ENCODE measurements around the gene OSMR. TPM values are rescaled to one million over a fixed set of nuclear protein-coding genes. Genes with fewer than 3 reads are reported as not detected.

The OSMR gene
- 6.2 TPM for polyA plus RNA-seq (ENCODE audit: insufficient read length)

DNA sequence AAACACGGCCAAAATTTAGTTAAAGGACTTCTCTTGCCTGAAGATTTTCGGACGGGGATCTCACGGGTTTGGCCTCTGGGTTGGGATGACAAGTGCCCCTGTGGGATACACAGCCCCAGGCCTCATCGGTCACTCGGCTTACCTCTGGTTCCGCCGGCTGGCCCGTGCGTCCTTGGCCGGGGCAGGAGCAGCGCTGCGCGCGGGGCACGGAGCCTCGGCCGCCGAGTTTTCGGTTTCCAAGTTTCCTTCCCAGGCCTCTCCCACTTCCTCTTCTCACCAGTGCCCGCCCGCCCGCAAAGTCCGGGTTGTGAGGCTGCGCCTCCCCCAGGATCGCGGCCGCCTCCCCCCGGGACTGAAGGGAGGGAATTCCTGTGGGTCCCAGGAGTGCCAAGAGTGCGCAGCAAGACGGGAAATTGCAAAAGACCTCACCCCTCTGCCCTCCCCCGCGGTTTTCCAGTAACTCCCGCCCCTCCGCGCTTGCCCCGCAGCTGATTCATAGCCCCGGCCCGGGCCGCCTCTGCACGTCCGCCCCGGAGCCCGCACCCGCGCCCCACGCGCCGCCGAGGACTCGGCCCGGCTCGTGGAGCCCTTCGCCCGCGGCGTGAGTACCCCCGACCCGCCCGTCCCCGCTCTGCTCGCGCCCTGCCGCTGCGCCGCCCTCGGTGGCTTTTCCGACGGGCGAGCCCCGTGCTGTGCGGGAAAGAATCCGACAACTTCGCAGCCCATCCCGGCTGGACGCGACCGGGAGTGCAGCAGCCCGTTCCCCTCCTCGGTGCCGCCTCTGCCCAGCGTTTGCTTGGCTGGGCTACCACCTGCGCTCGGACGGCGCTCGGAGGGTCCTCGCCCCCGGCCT is at the start of gene OSMR:
Gene OSMR, plus strand, starts transcription at position 487 of the 853 bp plus-strand sequence. CDS start 23,033 bp downstream, outside the sequence.
- peak; percentile 26 for DNase-seq (ENCODE audit: low read depth)

DNA sequence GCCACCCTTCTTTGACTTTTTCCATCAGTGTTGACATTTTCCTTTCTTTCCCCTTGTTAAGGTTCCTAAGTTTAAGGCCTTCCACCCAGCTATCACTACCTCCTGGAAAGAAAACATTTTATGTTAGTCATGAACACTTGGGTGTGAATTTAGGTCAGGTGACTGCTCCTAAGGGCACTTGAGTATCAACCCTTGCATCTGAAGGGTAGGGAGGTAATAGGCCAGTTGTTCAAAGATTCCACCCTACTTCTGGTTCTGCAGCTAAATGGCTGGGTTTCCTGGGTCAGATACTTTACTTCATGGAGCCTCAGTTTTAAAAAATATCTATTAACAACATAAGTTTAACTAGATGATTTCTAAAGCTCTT is 49.1 kb upstream of the OSMR start:
- no peak for DNase-seq (ENCODE audit: low read depth)

- DNase-seq (ENCODE audit: low read depth) = no peak
These were observed 48.0 kb upstream of the OSMR start for GRCh38 chr5:38797838-38798237.

GRCh38 chr5:38799556-38800377 is 46.0 kb upstream of the OSMR start:
- DNase-seq (ENCODE audit: low read depth) = no peak

DNA sequence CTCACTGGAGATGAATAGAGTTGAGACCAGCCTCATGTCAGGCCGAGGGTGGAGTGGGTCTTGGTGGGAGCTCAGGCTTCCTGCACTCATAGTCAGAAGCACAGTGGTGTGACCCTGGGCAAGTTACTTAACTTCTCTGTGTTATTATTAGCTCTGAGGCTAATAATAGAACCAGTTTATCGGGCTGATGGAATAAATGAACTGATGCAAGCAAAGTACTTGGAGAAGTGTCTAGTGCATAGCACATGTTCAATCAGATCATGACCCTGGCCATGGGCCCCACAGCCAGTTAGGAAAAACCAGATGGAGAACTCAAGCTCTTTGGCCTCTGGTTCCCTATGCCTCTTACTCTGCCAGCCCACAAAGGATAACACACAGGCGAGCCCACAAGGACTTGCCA is 45.3 kb upstream of the OSMR start:
- DNase-seq (ENCODE audit: low read depth) = no peak

- DNase-seq (ENCODE audit: low read depth) = no peak
These were observed 43.7 kb upstream of the OSMR start for GRCh38 chr5:38802125-38802524.

DNA sequence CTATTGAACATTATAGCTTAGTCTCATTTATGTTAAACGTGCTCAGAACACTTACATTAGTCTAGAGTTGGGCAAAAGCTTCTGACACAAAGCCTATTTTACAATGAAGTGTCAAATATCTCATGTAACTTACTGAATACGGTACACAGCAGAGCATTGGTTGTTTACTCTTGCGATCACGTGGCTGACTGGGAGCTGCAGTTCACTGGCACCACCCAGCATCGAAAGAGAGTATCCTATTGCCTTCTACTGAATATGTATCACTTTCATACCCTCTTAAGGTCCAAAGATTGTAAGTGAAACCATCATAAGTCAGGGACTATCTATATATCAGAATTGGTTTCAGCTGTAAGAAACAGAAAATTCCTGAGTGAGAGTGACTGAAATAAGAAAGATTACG is 42.6 kb upstream of the OSMR start:
- no peak for DNase-seq (ENCODE audit: low read depth)

DNA sequence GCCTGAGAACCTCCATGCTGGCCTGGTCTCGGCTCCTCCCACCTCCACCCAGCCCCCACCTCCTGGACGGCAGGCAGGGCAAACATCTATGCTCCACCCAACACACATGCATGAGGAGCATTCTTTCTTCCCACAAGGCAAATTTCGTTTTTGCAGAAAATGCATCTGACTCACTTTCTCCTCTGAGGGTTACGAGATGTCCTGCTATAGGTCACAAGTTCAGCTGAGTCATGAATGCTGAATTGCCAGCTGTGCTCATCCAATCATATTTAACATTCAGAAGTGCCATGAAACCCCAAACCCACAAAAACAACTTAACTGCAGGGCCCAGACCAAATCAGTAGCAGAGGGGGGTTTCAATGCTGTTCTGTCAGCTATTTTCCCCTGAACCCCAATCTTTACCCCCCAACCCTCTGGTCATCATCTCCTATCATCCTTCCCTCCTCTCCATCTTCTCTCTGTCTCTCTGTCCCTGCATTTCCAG is 39.0 kb upstream of the OSMR start:
- DNase-seq (ENCODE audit: low read depth) = no peak

DNA sequence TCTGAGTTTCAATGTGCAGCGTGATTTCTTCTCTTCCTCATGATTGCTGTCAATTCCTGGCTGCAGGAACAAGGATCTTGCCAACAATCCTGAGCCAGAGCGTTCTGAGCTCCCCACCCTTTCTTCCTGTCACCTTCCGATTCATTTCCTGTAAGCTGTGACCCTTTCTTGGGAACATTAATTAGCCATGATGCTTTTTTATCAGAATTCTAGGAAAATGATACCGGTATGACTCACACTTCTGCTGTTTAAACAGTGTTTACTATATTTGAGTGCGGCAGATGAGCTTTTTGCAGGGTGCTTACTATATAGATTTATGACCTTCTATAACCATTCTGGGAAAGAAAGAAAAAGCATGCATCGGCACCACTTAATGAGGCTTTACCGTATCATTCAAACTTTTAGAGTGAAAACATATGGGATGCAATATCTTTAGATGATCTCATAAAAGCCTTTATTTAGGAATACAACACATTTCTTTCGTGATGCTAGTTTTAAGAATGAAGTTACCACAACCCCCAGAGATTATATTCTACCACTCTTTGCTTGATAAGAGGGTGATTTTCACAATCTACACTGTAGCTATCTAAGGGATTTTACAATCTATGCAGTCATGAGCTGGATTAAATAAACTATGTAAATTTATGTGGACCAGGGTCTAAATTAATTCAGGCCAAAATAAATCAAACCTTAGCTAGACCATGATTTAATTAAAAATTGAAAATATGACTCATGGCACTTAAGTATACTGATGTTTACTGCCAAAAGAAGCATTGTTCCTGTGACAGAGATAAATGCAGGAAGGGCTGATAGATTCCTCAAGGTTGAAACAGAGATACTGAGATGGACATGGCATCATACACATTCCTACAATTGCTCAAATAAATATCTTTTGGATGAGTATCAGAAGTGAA is 38.0 kb upstream of the OSMR start:
- DNase-seq (ENCODE audit: low read depth) = no peak

DNA sequence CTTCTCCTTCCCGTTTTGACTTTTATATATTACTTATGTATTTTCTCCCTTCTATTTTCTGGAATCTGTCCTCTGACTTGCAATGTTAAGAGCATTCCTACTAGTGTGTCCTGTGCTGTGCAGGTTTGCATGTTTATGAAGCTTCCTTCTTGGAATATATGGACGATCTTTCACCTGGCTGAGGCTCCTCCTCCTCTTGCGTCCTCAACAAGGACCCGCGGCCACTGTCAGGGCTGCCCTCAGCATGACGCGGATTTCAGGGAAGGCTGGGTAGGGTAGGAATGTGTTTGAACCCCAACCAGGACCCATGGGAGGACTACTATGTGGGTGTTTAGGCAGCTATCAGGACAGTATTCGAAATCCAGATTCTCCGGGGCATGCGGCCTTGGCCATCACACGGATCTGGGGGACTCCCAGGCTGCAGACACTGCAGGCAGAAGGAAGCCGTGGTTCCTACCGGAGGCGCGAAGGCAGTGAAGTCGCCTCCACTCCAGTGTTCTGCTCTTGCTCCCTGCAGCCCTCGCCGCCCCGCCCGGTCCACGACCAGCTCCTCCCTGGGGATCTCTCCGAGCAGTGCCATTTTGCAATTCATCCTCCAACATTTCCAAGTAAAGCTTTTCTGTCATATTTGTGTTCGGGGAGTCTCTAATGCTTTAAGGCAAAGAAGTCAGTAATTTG is 37.0 kb upstream of the OSMR start:
- DNase-seq (ENCODE audit: low read depth) = no peak

DNA sequence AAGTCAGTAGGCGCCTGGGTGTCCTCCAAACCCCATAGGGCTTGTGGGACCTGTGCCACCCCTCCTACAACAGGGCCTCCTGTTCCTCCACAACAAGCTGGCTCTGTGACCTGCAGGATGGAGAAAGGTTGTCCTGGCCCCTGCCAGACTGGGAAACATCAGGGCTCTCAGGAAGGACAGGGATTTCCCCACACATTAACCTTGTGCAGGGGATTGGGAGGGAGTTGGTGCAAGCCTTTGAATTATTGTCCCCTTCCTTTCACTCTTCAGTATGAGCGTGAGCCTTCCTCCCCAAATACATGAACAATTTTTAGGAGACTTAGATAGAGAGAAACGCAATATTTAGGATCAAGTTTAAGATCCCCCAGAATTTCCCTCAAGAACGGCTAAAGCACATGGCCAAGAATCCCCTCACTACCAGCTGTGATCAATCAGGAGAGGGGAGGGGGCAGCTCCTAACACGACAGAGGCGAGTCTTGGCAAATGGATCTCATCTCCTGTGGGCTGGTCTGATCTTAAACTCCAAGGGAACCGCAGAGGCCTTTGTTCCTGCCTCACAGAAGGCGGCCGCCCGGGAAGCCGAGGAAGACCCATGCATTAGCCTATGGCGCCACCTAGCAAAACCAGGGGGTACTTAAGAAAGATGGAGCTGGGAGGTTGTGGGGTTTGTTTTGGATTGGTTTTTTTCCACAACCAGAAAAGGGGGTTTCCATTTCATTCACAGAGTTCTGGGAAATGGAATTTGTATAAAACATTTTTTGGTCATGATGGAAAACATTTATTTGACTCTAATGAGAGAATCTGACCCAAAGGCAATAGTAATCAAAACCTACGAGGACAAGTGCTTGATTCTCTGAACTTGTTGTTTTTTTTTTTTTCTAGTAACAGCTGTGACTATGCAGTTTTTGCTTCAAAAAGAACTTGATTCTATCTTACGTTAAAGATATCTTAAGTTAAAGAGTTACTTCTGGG is 36.1 kb upstream of the OSMR start:
- peak; percentile 78 for DNase-seq (ENCODE audit: low read depth)

- no peak for DNase-seq (ENCODE audit: low read depth)
These were observed 30.9 kb upstream of the OSMR start for GRCh38 chr5:38814879-38815278.

DNA sequence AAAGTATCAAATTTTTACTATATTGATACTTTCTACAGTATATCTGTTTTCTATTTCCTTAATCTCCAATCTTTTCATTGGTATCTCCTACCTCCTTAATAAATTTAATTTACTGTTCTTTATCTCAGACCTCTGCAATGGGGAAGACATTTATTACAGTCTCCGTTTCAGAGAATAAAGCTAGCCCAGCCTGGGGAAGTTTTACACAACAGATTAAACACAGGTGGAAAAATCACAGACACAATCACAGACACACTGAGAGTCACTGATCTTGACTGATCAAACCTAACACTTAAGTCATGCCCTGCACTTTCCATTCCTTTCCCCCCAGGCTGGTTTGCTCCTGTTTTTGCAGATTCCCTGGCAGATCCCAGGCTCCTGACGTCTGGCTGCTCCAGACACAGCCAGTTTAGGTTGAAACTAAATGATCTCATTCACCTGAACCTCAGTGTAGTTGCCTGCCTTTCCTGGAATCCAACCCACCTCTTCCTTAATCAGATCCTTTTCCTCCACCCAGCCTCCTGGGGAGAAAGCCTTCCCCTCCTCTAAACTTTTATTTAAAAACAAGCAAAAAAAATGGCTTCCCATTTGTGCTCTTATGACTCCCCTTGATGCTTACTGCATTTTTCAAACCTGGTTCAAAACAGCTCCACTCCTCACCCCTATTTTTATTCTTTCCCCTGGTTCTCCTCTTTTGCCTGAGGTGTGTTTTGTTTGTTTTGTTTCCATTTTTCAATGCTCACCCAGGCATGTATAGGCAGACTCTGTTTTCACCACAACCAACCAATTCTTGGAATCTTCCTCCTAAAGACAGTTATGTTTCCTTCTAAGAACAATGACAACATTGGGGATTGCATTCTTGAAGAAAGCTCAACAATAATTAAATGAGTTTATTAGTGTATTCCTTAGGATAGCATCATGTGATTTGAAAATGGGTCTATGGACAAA is 29.5 kb upstream of the OSMR start:
- DNase-seq (ENCODE audit: low read depth) = no peak

GRCh38 chr5:38821679-38822078 is 24.1 kb upstream of the OSMR start:
- no peak for DNase-seq (ENCODE audit: low read depth)

- DNase-seq (ENCODE audit: low read depth) = no peak
These were observed 22.3 kb upstream of the OSMR start for GRCh38 chr5:38823503-38823902.

DNA sequence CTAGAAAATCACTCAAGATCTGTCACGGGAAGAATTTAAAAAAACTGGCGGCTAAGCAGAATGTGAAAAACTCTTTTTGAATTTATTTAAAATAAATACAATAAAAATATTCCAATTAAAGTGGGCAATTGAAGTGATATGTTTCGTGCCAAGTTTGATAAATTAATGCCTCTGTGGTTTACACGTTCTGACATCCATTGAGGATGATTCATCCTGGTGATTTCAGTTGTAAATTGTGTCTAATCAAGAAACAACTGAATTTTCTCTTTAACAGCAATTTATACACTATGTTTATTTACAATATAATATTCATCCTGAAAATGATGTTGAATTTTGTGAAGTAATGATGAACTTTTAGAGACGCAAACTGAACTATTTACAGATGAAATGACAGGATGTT is 21.0 kb upstream of the OSMR start:
- DNase-seq (ENCODE audit: low read depth) = no peak

DNA sequence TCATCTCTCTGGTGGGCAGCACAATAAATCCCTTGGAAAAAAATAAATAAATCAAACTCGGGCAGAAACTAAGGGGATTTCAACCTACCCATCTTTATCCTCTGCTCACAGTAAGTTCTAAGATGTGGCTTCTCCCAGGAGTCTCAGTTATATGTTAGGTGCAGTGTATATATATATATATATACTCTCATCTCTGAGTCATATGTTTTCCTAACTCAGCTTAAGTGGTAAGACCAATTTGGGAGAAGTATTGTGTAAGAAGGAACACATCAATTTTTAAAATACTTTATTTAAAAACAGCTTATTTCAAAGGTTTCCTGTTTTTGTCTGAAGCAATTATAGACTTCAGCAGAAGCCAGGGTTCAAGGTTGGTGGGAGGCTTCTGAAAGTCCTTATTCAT is 20.3 kb upstream of the OSMR start:
- no peak for DNase-seq (ENCODE audit: low read depth)

- DNase-seq (ENCODE audit: low read depth) = no peak
These were observed 18.3 kb upstream of the OSMR start for GRCh38 chr5:38827525-38827924.

All from forelimb muscle (tissue), 1 donor.